K562 (cell line): ENCODE measurements around the gene RAB5A. TPM values are rescaled to one million over a fixed set of nuclear protein-coding genes. Genes with fewer than 3 reads are reported as not detected.

Experiments used
- AFF1 ChIP-seq, 2 experiments: fragments of 450-650 bp; IDR thresholded peaks; 2 replicates each; pipeline ENCODE4 v1.6.1; 2018; ENCODE audit warnings: mild to moderate bottlenecking in 2 of 2, low read depth in 1 of 2; ENCODE audit not compliant: partially characterized antibody in 2 of 2
- CBX5 ChIP-seq: IDR thresholded peaks from 2 replicates; pipeline ENCODE4 v1.6.1; 2014; ENCODE audit warnings: low read depth, borderline replicate concordance
- CSDE1 ChIP-seq, 2 experiments: fragments of 450-650 bp; IDR thresholded peaks; 2 replicates each; pipeline ENCODE4 v1.6.1; 2016; ENCODE audit warnings: mild to moderate bottlenecking in 1 of 2
- GTF2A2 ChIP-seq: IDR thresholded peaks from 2 replicates; pipeline ENCODE4 v1.6.1; 2016; ENCODE audit warnings: mild to moderate bottlenecking, missing genetic modification characterization, missing compliant biosample characterization
- NCOA4 ChIP-seq: fragments of 450-650 bp; IDR thresholded peaks from 2 replicates; pipeline ENCODE4 v1.6.1; 2018; ENCODE audit warnings: mild to moderate bottlenecking; ENCODE audit not compliant: partially characterized antibody
- RREB1 ChIP-seq: fragments of 250-450 bp; sonication (Bioruptor Pico); IDR thresholded peaks from 2 replicates; pipeline ENCODE4 v1.4.0; 2020
- SIN3A ChIP-seq, 2 experiments: fragments of 150-350 bp in 1 of 2; IDR thresholded peaks; 2 replicates each; pipeline ENCODE4 v1.6.1; 2011 to 2016; ENCODE audit warnings: borderline replicate concordance in 2 of 2, low read depth in 2 of 2, low read length in 2 of 2, mild to moderate bottlenecking in 2 of 2, moderate library complexity in 2 of 2; ENCODE audit not compliant: control insufficient read depth in 1 of 2
- TBL1XR1 ChIP-seq, 2 experiments: IDR thresholded peaks; 2 replicates each; pipeline ENCODE4 v1.6.1; 2012; ENCODE audit warnings: improper control_type of control experiment in 2 of 2, low read length in 2 of 2, mild to moderate bottlenecking in 1 of 2
- TBP ChIP-seq: optimal IDR thresholded peaks from 2 replicates; pipeline ENCODE3; 2011; ENCODE audit warnings: low read depth, low read length, improper control_type of control experiment
- TCF3 ChIP-seq: sonication (generic); formaldehyde crosslinking; IDR thresholded peaks from 2 replicates; pipeline ENCODE4 v1.4.0; 2020; ENCODE audit warnings: mild to moderate bottlenecking, missing genetic modification reagents
- ZNF140 ChIP-seq: fragments of 250-450 bp; sonication (Bioruptor Pico); IDR thresholded peaks from 2 replicates; pipeline ENCODE4 v1.8.0; 2021; ENCODE audit warnings: moderate library complexity, mild to moderate bottlenecking, inconsistent platforms
- ZNF449 ChIP-seq: fragments of 250-450 bp; sonication (Bioruptor Pico); IDR thresholded peaks from 2 replicates; pipeline ENCODE4 v1.8.0; 2022; ENCODE audit warnings: moderate library complexity, mild to moderate bottlenecking, inconsistent platforms
- ZNF639 ChIP-seq, 2 experiments: fragments of 200-800 bp in 1 of 2; sonication (Bioruptor generic) in 1 of 2; sonication (generic) in 1 of 2; formaldehyde crosslinking in 1 of 2; IDR thresholded peaks in 1 of 2; conservative IDR thresholded peaks in 1 of 2; 2 replicates each; pipeline versions ENCODE4 v1.5.0 to v1.6.1; 2016 to 2020; ENCODE audit warnings: missing compliant biosample characterization in 1 of 2, missing genetic modification characterization in 1 of 2, missing genetic modification reagents in 1 of 2
- polyA plus RNA-seq, 8 experiments: library from polyadenylated mRNA; depleted of rRNA in 4 of 8; stranded (reverse) in 5 of 8; unstranded in 3 of 8; fragments of >200 nt; fragmentation: Nextera tagmentation in 2 of 8; fragmentation: Illumina TruSeq in 1 of 8; extraction: Ambion mirVana in 2 of 8; extraction: Trizol in 1 of 8; gene quantifications; 2 replicates each; pipeline versions ENCODE4 v1.2.1 to v1.2.3, GENCODE V29; 2011 to 2014; ENCODE audit warnings: inconsistent platforms in 1 of 8, missing spikeins in 1 of 8
- total RNA-seq, 7 experiments: library from RNA; depleted of rRNA in 6 of 7; stranded (reverse); fragments of >200 nt in 6 of 7; fragmentation: Illumina TruSeq in 2 of 7; extraction: Trizol in 2 of 7; gene quantifications; 2 replicates each; pipeline versions ENCODE4 v1.2.1 to v1.2.3, GENCODE V29; 2011 to 2021; ENCODE audit warnings: low replicate concordance in 1 of 7

Gene RAB5A
- total and polyA plus RNA-seq, 9 of the 15 experiments (the other 6 are each of a cell fraction or from before 2014, with no cell fraction given), result 28.3 to 64.2 (median 49.0) TPM

- TF ChIP-seq ZNF449 (CRISPR knock-in tag) (no peak), NCOA4 (no peak), CSDE1 (IDR thresholded peaks at IDR 0.05) (no peak), TBL1XR1 (IDR thresholded peaks at IDR 0.05; ENCODE audit: low read length in 2 of 2) (no peak), TBP (no peak), GTF2A2 (tag) (no peak), AFF1 (IDR thresholded peaks at IDR 0.05; ENCODE audit: low read depth in 1 of 2, partially characterized antibody in 2 of 2) (no peak), TCF3 (CRISPR knock-in tag) (peak; percentile 23; the same call in 1 of the 2 replicates), ZNF639 (CRISPR knock-in tag; conservative IDR thresholded peaks at IDR 0.05 in 1 of 2, IDR thresholded peaks at IDR 0.05 in 1 of 2) (no peak), SIN3A (IDR thresholded peaks at IDR 0.05; ENCODE audit: borderline replicate concordance in 2 of 2, control insufficient read depth in 1 of 2, low read depth in 2 of 2, low read length in 2 of 2) (0 out of 4 replicates have a peak, but pooled peaks of 1 of the 2 experiments have one; percentile 9), CBX5 (0 out of 2 replicates have a peak, but pooled peaks have one; percentile 7), RREB1 (CRISPR knock-in tag) (peak; percentile 79; the same call in 1 of the 2 replicates), ZNF140 (CRISPR knock-in tag) (no peak)
Measured at GRCh38 chr3:19947549-19948225, 790 bp downstream of the RAB5A start (continued).
